IMR-90 (cell line): Measurements from ENCODE around the gene HMX3. TPM values are rescaled to one million over a fixed set of nuclear protein-coding genes. Genes with fewer than 3 reads are reported as not detected.

Experiments
- ATAC-seq: fragments of 200-7000 bp; cut with Tn5 transposase; 2 replicates; pipeline ENCODE4 v1.9.1; 2020; ENCODE audit warnings: low read depth, mild to moderate bottlenecking, moderate library complexity
- BruUV-seq: library from RNA; stranded (reverse); fragments of 400-500 nt; replicated peaks from 2 replicates; lab custom pipeline; 2021; lab: Mats Ljungman, UMichigan
- CTCF ChIA-PET: fragments of 300-600 bp; formaldehyde crosslinking; extraction: SDS; loops from one replicate; lab custom pipeline; 2021; ENCODE audit warnings: antibody characterized with exemption; lab: Yijun Ruan, JAX
- POLR2A ChIA-PET: fragments of 300-600 bp; sonication (Branson Sonifier 250); formaldehyde crosslinking; loops from one replicate; lab custom pipeline; 2022; ENCODE audit warnings: antibody characterized with exemption; ENCODE audit not compliant: unreplicated experiment; lab: Charles Lee
- DNase-seq: peaks from one replicate; pipeline ENCODE4 v3.0.0; 2013
- H2AFZ ChIP-seq: replicated peaks from 2 replicates; pipeline ENCODE3; 2013; ENCODE audit warnings: low read length, mild to moderate bottlenecking; ENCODE audit not compliant: poor library complexity
- H2AK5ac ChIP-seq: 2 replicates; pipeline ENCODE4 v1.6.1; 2013; ENCODE audit warnings: low read depth, low read length, inconsistent platforms
- H2AK9ac ChIP-seq: replicated peaks from 2 replicates; pipeline ENCODE3; 2013; ENCODE audit warnings: mild to moderate bottlenecking, low read depth, low read length, moderate library complexity; ENCODE audit not compliant: poor library complexity
- H2BK120ac ChIP-seq: 2 replicates; pipeline ENCODE4 v1.6.1; 2013; ENCODE audit warnings: low read depth, low read length, inconsistent platforms
- H2BK15ac ChIP-seq: 3 replicates; pipeline ENCODE4 v1.6.1; 2013; ENCODE audit warnings: low read depth, low read length, inconsistent platforms
- H2BK20ac ChIP-seq: 2 replicates; pipeline ENCODE4 v1.6.1; 2013; ENCODE audit warnings: low read depth, mild to moderate bottlenecking, inconsistent platforms, low read length, moderate library complexity
- H2BK5ac ChIP-seq: 2 replicates; pipeline ENCODE4 v1.6.1; 2013; ENCODE audit warnings: mild to moderate bottlenecking, low read depth, low read length, inconsistent platforms; ENCODE audit not compliant: poor library complexity, severe bottlenecking
- H3K14ac ChIP-seq: replicated peaks from 2 replicates; pipeline ENCODE4 v1.6.1; 2013; ENCODE audit warnings: low read depth, low read length, inconsistent platforms
- H3K18ac ChIP-seq: 2 replicates; pipeline ENCODE4 v1.6.1; 2013; ENCODE audit warnings: low read depth, low read length, control low read depth
- H3K23ac ChIP-seq: 2 replicates; pipeline ENCODE4 v1.6.1; 2013; ENCODE audit warnings: low read depth, low read length, inconsistent platforms
- H3K27ac ChIP-seq: 2 replicates; pipeline ENCODE4 v1.5.1; 2013; ENCODE audit warnings: mild to moderate bottlenecking, control low read depth, low read length; ENCODE audit not compliant: insufficient read depth
- H3K27me3 ChIP-seq: 2 replicates; pipeline ENCODE4 v1.6.1; 2013; ENCODE audit warnings: low read length; ENCODE audit not compliant: control insufficient read depth, insufficient read depth
- H3K36me3 ChIP-seq: 2 replicates; pipeline ENCODE4 v1.6.1; 2013; ENCODE audit warnings: low read length, mixed read lengths; ENCODE audit not compliant: control insufficient read depth, insufficient read depth
- H3K4ac ChIP-seq: 2 replicates; pipeline ENCODE4 v1.6.1; 2013; ENCODE audit warnings: low read depth, low read length, inconsistent platforms
- H3K4me1 ChIP-seq: 2 replicates; pipeline ENCODE4 v1.6.1; 2013; ENCODE audit warnings: low read length, mixed read lengths; ENCODE audit not compliant: control insufficient read depth, insufficient read depth
- H3K4me2 ChIP-seq: 2 replicates; pipeline ENCODE4 v1.6.1; 2013; ENCODE audit warnings: low read depth, mild to moderate bottlenecking, control low read depth, low read length, moderate library complexity
- H3K4me3 ChIP-seq: 2 replicates; pipeline ENCODE4 v1.5.1; 2013; ENCODE audit warnings: low read depth, mild to moderate bottlenecking, control low read depth, low read length, moderate library complexity; ENCODE audit not compliant: insufficient read depth
- H3K56ac ChIP-seq: 2 replicates; pipeline ENCODE4 v1.6.1; 2013; ENCODE audit warnings: low read length, inconsistent platforms; ENCODE audit not compliant: insufficient read depth; ENCODE audit errors: extremely low read depth
- H3K79me1 ChIP-seq, 2 experiments: 2 replicates each; pipeline ENCODE4 v1.6.1; 2013; ENCODE audit warnings: low read length in 2 of 2, inconsistent platforms in 1 of 2, low read depth in 1 of 2
- H3K9ac ChIP-seq: 2 replicates; pipeline ENCODE4 v1.6.1; 2013; ENCODE audit warnings: low read depth, low read length, control low read depth
- H3K9me1 ChIP-seq: 2 replicates; pipeline ENCODE4 v1.6.1; 2013; ENCODE audit warnings: low read length, inconsistent platforms; ENCODE audit not compliant: insufficient read depth
- H3K9me3 ChIP-seq: 2 replicates; pipeline ENCODE4 v1.6.1; 2013; ENCODE audit warnings: low read length; ENCODE audit not compliant: control insufficient read depth, insufficient read depth
- H4K20me1 ChIP-seq: 2 replicates; pipeline ENCODE4 v1.6.1; 2013; ENCODE audit warnings: low read length, inconsistent platforms; ENCODE audit not compliant: insufficient read depth
- H4K5ac ChIP-seq: 2 replicates; pipeline ENCODE4 v1.6.1; 2013; ENCODE audit warnings: mild to moderate bottlenecking, low read depth, low read length, control low read depth
- H4K8ac ChIP-seq, 2 experiments: 2 replicates each; pipeline ENCODE4 v1.6.1; 2013; ENCODE audit warnings: low read depth in 2 of 2, low read length in 2 of 2, control low read depth in 1 of 2, inconsistent platforms in 1 of 2
- H4K91ac ChIP-seq: 2 replicates; pipeline ENCODE4 v1.6.1; 2013; ENCODE audit warnings: low read depth, low read length, inconsistent platforms; ENCODE audit not compliant: insufficient read depth
- BHLHE40 ChIP-seq: fragments of 150-350 bp; IDR thresholded peaks from 2 replicates; pipeline ENCODE4 v1.6.1; 2016; ENCODE audit warnings: mild to moderate bottlenecking, low read depth, low read length
- CEBPB ChIP-seq: IDR thresholded peaks from 2 replicates; pipeline ENCODE4 v1.6.1; 2012; ENCODE audit warnings: low read depth, low read length, improper control_type of control experiment
- CHD1 ChIP-seq: IDR thresholded peaks from 2 replicates; pipeline ENCODE4 v1.6.1; 2012; ENCODE audit warnings: low read depth, low read length, improper control_type of control experiment
- CTCF ChIP-seq: conservative IDR thresholded peaks from 2 replicates; pipeline ENCODE4 v1.5.1; 2012; ENCODE audit warnings: mild to moderate bottlenecking, low read depth, low read length, improper control_type of control experiment
- ELK1 ChIP-seq: fragments of 150-350 bp; IDR thresholded peaks from 2 replicates; pipeline ENCODE4 v1.6.1; 2016; ENCODE audit warnings: low read depth, mild to moderate bottlenecking, low read length, moderate library complexity, borderline replicate concordance
- MAFK ChIP-seq: IDR thresholded peaks from 2 replicates; pipeline ENCODE4 v1.6.1; 2012; ENCODE audit warnings: low read depth, low read length, improper control_type of control experiment
- MAZ ChIP-seq: IDR thresholded peaks from 2 replicates; pipeline ENCODE4 v1.6.1; 2012; ENCODE audit warnings: low read depth, mild to moderate bottlenecking, low read length, improper control_type of control experiment, moderate library complexity, borderline replicate concordance
- MXI1 ChIP-seq: IDR thresholded peaks from 2 replicates; pipeline ENCODE4 v1.6.1; 2012; ENCODE audit warnings: low read depth, mild to moderate bottlenecking, low read length, moderate library complexity, borderline replicate concordance
- NFE2L2 ChIP-seq: fragments of 150-350 bp; IDR thresholded peaks from 2 replicates; pipeline ENCODE4 v1.6.1; 2016; ENCODE audit warnings: low read depth, mild to moderate bottlenecking, low read length
- POLR2A ChIP-seq: IDR thresholded peaks from 2 replicates; pipeline ENCODE4 v1.6.1; 2012; ENCODE audit warnings: mild to moderate bottlenecking, low read depth, low read length
- RAD21 ChIP-seq: IDR thresholded peaks from 2 replicates; pipeline ENCODE4 v1.6.1; 2012; ENCODE audit warnings: low read length, improper control_type of control experiment
- RCOR1 ChIP-seq: IDR thresholded peaks from 2 replicates; pipeline ENCODE4 v1.6.1; 2012; ENCODE audit warnings: mild to moderate bottlenecking, low read length, improper control_type of control experiment; ENCODE audit not compliant: insufficient replicate concordance
- RFX5 ChIP-seq: IDR thresholded peaks from 2 replicates; pipeline ENCODE4 v1.8.0; 2012; ENCODE audit warnings: low read depth, mild to moderate bottlenecking, low read length, moderate library complexity
- SMC3 ChIP-seq: fragments of 150-350 bp; IDR thresholded peaks from 2 replicates; pipeline ENCODE4 v1.6.1; 2016; ENCODE audit warnings: low read depth, mild to moderate bottlenecking, antibody characterized with exemption, low read length, moderate library complexity
- USF2 ChIP-seq: fragments of 150-350 bp; IDR thresholded peaks from 2 replicates; pipeline ENCODE4 v1.6.1; 2017; ENCODE audit warnings: mild to moderate bottlenecking, antibody characterized with exemption, low read length, low read depth
- WGBS, 2 experiments: methylation state at CpG; one replicate each; pipeline versions ENCODE4 v1.1.5 to v1.1.7; 2013; ENCODE audit warnings: missing lambda C conversion rate in 2 of 2; ENCODE audit not compliant: insufficient read length in 1 of 2; ENCODE audit errors: extremely low coverage in 2 of 2; 5-methylcytosine and 5-hydroxymethylcytosine counted together
- dilution Hi-C: fragments of 300-500 bp; cut with HindIII; formaldehyde crosslinking; loops from one replicate; pipeline ENCODE4 v1.14.3; 2018; ENCODE audit warnings: low sequenced_read_pairs; ENCODE audit not compliant: unreplicated experiment
- in situ Hi-C: fragments of 300-500 bp; cut with MboI; formaldehyde crosslinking; loops from 3 replicates; pipeline ENCODE4 v1.14.3; 2019; ENCODE audit warnings: low sequenced_read_pairs, inconsistent platforms, mixed read lengths
- intact Hi-C: fragments of 100-400 bp; cut with micrococcal nuclease; formaldehyde crosslinking; loops from 2 replicates; pipeline ENCODE4 v1.10.0; 2022
- polyA plus RNA-seq, 3 experiments: library from polyadenylated mRNA; depleted of rRNA; stranded (reverse); fragments of >200 nt; gene quantifications; 2 replicates each; pipeline ENCODE4 v1.2.3, GENCODE V29; 2012; ENCODE audit warnings: low replicate concordance in 1 of 3
- total RNA-seq: library from RNA; depleted of rRNA; stranded (reverse); fragments of >200 nt; gene quantifications from 2 replicates; pipeline ENCODE4 v1.2.3, GENCODE V29; 2012

The HMX3 gene
- total and polyA plus RNA-seq, 2 of the 4 experiments (the other 2 are of a cell fraction): not detected

GRCh38 chr10:123149568-123150270 is 13.9 kb downstream of the HMX3 start:
- in situ Hi-C loops: loop anchor here (25.0 kb wide), 3 partner anchors 287 to 1238 kb away; no protein-coding TSS in a partner anchor
- CTCF ChIA-PET: interaction anchor here (1.1 kb wide), 1 partner anchor 9 kb away, joined by 4 read pairs; no protein-coding TSS in a partner anchor
- WGBS, 2 experiments: 0% methylated on average over 28 of the region's 76 CpGs; no CpG with 5 or more reads in 1 of the 2 experiments
- TF ChIP-seq RCOR1: no peak
- TF ChIP-seq NFE2L2: no peak
- TF ChIP-seq SMC3: no peak
- no peak for TF ChIP-seq ELK1
- TF ChIP-seq CEBPB: no peak
- no peak for TF ChIP-seq USF2
- no peak for TF ChIP-seq RAD21
- TF ChIP-seq BHLHE40: no peak
- TF ChIP-seq CHD1: no peak
- no peak for TF ChIP-seq MAZ
- no peak for TF ChIP-seq MXI1
- TF ChIP-seq CTCF: no peak
- no peak for TF ChIP-seq RFX5
- TF ChIP-seq MAFK: no peak
- TF ChIP-seq POLR2A: no peak

More at GRCh38 chr10:123149568-123150270, 13.9 kb downstream of the HMX3 start:
- Histone ChIP-seq H4K8ac (no peak overlapping the region), H3K23ac (no peak overlapping the region), H2BK120ac (no peak overlapping the region), H3K9me1 (no peaks in the 10 kb centered on the region; the same call in 1 of the 2 replicates), H4K20me1 (peaks cover 4% of the 10 kb centered on the region), H4K91ac (no peak overlapping the region), H4K5ac (no peak overlapping the region), H3K27ac (no peak overlapping the region), H3K9ac (no peak overlapping the region), H2AK5ac (no peak overlapping the region), H2BK15ac (no peak overlapping the region), H3K36me3 (no peaks in the 10 kb centered on the region), H3K9me3 (peaks cover 7% of the 10 kb centered on the region), H3K79me1 (peaks cover 0 to under 1% of the 10 kb centered on the region in 2 experiments; a peak in 1 of 4 replicates), H2BK20ac (no peak overlapping the region), H3K4me3 (peak overlapping the region; percentile 36), H3K14ac (no peak overlapping the region), H3K4ac (no peak overlapping the region), H3K56ac (no peak overlapping the region), H3K4me2 (peak overlapping the region; percentile 82), H3K27me3 (peaks cover 74% of the 10 kb centered on the region), H2AFZ (peak overlapping the region; percentile 85), H2BK5ac (no peak overlapping the region), H3K4me1 (no peaks in the 10 kb centered on the region; the same call in 1 of the 2 replicates), H3K18ac (no peak overlapping the region), H2AK9ac (no peak overlapping the region)
- ATAC-seq (no peak), DNase-seq (peak; percentile 42)
- POLR2A ChIA-PET: no interaction called here
- BruUV-seq: no TSS peak
- dilution Hi-C loops (no loop called here), intact Hi-C loops (loop anchor here (10.0 kb wide), 2 partner anchors 295 to 1265 kb away; partner anchors contain the start of gene OAT)
